IPS DF 4.7 (cell line): Measurements from ENCODE around the gene ARF1.

Source experiments
- DNase-seq: peaks from one replicate; pipeline ENCODE4 v3.0.0-alpha.2; 2013; ENCODE audit warnings: low spot score; ENCODE audit errors: extremely low read depth

Gene ARF1

DNA sequence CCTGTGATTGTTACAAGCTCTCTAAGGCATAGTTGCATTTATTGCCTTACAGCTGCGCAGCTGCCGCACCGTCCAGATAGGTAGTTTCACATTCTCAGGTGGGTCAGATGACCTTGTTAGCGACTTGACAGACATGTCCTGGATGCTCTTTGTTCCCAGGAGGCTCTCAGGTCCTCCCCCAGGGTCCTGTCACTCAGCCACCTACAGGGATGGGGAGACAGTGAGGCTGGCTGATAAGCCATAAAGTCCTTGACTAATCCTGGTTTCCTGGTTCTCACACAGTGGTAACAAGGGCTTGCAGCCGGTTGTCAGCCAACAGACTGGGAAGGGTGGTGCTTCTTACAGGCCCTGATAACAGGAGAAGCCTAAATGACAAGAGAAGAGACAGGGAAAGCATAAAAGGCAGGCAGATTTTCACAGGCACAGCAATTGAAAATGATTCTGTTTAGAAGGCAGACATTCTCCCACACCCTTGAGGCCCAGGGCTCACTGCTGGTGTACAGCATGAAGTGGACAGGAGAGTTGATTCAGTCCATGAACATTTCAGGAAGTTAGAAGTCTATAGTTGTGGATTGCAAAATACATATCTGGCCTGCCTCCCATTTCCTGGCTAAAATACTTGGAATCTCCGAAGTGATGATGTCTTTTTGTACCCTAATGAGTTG is 2.9 kb downstream of the ARF1 start:
- no peak for DNase-seq

DNA sequence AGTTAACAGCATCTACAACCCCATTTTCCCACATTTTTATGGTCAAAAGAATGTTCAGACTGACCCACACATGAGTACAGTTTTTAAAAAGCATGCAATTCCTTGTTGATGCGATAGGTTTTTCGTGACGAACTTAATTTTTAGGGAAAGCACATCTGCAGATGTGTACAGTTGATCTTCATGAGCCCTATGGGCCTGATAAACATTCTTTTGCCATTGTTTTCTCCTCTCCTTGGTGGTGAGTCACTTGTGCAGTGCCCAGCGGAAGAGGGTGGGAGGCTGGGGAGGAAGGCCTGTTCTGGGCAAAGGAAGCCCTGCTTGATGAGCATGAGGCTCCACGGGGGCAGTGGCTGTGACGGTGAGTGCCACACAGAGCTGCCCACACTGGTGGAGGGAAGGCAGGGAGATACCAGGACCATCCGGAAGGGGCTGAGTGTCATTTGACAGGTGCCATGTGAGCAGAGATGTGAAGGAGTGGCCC is 5.3 kb downstream of the ARF1 start:
- DNase-seq = no peak

DNA sequence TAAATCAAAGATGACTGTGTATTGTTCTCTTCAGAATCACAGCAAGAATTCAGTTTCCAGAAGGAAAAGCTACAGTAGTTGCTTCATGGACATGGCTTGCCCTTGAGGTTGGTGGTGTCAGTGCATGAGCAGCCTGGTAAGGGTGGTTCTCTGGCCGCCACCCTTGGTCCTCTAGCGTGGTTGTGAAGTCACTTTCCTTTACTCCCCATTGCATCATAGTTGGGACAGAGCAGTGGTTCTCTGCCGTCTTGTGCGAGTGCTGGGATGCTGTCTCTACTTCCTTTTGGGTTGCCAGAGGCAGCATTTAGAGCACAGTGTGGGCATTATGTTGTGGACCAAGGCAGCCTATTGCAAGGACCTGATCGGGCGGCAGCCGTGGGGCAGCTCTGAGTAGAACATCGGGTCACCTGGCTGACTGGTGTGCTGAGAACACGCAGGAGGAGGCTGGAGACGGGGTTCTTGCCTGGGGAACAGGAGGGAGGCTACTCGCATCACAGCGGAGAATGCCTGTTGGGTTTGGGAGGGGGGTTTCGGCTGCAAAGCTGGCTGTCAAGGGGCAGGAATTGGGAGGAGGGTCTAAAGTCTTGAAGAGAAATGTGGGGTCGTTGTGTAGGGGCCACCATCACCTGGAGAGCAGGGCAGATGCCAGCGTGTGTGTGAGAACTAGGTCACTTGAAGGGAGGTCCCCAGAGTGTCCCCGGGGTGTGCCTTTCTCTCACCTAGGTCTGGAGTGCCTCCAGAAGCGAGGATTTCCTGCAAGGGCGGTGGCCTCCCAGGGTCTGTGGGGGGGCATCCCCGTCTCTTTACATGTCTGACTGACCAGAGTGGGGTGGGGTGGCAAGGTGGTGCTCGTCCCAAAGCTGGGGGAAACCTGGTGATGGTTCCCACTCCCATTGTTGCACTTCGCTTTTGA is 6.3 kb downstream of the ARF1 start:
- no peak for DNase-seq

DNA sequence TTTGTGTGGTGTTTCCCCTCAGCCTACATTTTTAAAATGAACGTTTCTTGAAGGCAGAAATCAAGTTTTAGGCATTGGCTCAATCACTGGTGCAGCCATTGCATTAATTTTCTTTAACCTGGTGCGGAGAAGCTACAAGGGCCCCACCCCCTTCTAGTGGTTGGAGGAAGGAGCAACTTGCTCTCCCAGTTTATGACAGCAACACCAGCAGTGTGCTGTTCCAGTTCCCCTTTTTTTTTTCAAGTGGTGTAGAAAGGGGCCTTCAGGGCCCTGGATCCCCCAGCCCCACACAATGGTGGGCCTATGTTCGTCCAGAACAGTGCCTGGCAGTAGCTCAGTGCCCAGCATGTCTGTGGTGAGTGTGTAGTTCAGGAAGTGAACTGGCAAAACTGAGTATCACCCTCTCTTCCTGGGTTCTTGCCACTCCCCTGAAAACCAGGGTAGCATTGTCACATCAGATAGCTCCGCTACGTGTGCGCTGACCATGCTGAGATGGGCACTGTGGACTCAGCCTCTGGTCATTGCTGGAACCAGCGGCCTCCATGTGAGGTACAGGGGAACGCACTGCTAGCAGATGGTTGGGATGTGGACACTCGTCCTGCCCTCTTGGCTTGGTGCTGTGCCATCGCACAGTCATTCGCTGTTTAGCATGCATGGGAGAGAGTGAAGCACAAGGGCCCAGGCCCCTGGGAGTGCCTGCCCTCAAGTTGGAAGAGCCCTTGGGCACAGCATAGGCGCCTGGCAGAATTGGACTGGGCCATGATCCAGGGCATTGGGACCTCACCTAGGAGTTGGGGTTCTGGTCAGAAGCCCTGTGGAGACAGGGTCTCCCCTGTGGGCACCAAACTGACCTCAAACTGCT is 7.2 kb downstream of the ARF1 start:
- DNase-seq = no peak

DNA sequence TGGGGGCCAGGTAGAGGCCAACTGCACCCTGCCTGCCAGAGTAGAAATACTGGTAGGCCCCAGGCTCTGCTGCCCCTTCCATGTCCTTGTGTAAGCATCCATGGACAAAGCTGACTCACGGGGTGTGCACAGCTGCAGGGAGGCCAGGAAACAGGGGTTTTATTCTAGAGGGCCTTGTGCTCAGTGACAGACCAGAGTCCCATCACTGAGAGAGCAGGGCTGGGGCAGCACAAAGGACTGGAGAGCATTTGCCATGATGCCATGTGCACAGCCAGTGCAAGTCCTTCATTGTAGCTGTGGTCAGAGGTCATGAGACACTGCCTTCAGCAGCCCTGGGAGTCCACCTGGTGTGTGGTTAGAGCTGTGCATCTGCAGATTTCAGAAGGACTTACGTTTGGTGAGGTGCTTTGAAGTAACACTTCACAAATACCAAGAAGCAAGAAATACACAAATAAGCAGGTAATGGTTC is 8.1 kb downstream of the ARF1 start:
- DNase-seq = no peak

DNA sequence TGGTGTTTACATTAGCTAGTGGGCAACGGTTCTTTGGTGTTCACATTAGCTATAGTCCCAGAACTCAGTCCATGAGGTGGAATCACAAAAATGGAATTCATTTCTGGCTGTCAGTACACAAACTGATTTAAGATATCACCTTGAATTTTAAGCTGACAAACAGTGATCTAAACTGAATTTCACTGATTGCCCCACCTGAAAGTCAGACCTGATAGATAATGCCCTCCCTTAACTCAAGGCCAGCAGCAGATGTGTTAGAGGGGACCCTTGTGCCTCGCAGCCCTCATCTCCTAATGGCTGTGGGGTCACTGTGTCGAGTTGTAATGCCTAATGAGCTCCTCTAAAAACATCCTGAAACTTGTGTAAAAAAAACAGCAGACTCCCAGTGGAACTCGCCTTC is 8.6 kb downstream of the ARF1 start:
- DNase-seq = no peak

DNA sequence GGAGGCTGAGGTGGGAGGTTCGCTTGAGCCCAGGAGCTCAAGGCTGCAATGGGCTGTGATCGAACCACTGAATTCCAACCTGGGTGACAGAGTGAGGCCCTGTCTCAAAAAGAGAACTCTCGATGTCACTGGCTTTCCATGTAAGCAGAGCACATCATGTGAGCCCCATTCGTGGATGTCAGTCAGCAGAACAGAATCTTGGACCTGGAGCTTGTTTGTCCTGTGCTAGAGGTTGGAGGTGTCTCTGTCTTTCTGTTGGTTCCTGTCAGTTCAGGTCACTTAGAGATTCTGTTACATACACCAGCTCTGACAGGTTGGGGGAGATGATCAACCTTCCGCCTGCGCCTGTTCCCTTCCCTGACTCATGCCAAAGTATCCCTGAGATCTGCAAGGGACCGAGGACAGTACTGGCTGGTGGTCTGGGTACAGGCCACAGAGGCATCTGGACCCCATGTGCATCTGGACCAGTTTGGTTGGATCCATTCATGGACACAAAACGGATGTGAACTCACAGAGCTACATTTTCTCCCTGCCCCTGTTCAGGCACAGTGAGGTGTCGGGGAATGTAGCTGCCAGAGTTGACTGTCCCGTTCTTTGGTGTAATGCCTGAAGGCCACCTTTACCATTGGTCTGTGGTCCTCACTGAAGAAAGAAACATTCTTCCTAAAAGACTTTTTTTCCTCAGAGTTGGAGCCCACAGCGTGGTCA is 10.0 kb downstream of the ARF1 start:
- no peak for DNase-seq

DNA sequence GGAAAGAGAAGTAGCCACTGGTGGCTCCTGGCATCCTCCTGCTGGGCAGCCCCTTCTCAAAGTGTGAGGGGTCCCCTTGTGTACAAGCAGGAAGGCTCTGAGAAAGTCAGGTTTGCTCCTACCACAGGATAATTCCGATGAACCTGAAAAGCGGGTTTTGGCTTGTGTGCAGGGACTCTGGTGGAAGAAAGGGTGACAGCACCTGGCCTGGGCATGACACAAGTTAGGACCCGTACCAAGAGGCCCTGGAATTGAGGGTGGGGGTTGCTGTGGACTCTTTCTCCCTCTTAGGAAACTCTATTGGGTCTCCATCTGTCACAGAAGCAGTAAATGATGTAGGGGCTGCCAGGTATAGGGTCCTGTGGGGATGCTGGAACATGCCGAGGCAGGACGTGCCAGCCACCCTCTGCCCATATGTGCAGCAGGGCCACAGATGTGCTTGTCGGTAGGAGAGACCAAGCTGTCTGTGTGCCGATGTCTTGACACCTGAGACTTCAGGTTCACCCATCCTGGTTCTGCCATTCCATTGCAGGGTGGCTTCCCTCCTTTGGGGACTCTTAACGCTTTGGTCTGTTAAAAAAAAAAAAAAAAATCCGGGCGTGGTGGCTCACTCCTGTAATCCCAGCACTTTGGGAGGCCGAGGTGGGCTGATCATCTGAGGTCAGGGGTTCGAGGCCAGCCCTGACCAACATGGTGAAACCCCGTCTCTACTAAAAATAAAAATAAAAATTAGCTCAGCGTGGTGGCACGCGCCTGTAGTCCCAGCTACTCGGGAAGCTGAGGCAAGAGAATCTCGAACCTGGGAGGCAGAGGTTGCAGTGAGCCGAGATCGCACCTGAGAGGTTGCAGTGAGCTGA is 10.8 kb downstream of the ARF1 start:
- DNase-seq = no peak

DNA sequence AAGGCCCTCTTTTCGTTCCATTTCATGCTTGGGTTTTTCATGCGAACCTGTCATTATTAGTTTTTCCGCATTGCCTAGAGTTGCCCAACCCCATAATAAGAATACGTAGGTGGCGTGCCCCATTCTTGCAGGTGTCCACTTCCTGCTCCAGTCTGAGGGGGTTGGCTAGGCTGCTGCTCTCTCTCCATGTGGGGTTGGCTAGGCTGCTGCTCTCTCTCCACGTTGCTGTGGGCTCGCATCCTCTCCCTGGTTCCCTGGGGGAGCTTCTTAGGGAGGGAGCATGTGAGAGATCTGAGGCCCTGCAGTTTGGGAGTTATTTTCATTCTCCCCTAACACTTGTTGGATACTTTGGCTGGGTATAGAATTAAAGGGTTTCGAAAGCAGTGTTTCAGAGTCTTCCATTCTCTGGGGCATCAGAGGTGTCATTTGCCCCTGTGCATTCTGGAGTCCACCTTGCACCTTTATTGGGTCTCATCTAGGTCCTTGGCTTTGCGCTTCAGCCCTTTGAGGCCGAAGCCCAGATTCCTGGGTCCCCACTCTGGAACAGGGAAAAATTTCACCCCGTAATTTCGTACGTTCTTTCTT is 12.0 kb downstream of the ARF1 start:
- no peak for DNase-seq

DNA sequence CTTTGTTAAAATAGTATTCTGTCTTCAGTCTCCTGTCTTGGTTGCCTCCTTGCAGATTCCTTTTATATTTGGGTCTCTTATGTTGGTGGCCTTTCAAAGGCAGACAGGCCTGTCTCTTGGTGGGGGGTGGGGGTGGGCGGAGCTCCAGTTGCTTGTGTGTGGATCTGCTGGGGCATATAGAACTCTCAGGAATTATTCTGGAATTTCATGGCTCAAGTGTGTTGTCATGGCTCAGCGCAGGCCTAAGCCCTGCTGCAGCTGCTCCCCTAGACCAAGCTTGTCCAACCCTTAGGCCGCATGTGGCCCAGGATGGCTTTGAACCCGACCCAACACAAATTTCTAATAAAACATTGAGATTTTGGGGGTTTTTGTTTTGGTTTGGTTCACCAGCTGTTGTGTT is 12.7 kb downstream of the ARF1 start:
- DNase-seq = no peak

DNA sequence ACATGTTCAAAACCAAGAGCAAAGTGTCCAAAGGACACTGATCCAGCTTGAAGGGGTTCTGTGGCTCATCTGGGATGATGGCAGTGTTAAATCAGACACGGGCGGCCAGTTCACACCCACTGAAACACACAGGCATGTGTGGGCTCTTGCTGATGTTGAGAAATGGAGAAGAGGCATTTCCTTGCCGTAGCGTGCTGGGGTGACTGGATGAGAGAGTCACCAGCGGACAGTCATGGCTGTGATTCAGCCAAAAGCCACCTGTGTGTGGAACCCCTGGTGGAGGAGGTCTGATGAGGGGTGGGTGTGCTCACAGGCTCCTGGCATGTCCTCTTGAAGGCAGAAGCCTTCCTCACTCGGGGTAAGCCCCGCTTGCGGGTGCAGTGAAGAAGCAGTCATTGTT is 13.4 kb downstream of the ARF1 start:
- no peak for DNase-seq

DNA sequence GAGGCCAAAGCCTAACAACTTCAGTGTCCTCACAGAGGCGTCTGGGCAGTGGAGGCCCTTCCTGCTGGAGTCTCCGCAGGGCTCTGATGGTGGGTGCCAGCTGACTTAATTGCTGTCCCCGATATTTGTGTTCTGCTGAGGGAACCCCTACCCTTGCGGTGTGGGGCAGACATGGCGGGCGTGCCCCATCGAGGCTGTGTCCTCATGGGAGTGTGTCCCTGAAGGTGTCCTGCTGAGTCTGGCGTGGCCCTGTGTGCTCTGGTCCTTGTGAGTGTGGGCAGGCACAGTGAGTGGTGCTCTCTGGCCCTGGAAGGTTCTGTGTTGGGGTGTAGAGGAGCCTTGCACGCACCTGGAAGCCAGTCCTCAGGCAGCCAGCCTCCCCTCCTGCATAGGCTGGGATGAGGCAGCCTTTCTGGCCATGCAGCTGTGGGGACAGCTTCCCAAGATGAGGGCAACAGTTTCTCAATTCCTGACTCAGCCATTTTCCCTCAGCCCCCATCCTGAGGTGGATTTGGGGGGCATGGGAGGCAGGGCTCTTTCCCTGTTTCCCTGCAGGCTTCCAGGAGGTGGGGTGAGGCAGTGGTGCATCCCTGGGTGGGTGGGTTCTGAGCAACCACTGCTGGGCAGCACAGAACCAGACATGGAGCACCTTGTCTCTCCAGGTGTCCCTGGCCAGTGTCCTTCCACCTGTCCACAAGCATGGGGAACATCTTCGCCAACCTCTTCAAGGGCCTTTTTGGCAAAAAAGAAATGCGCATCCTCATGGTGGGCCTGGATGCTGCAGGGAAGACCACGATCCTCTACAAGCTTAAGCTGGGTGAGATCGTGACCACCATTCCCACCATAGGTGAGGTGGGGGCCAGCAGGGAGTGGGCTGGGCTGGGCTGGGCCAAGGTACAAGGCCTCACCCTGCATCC is 14.2 kb downstream of the ARF1 start:
- DNase-seq = no peak

DNA sequence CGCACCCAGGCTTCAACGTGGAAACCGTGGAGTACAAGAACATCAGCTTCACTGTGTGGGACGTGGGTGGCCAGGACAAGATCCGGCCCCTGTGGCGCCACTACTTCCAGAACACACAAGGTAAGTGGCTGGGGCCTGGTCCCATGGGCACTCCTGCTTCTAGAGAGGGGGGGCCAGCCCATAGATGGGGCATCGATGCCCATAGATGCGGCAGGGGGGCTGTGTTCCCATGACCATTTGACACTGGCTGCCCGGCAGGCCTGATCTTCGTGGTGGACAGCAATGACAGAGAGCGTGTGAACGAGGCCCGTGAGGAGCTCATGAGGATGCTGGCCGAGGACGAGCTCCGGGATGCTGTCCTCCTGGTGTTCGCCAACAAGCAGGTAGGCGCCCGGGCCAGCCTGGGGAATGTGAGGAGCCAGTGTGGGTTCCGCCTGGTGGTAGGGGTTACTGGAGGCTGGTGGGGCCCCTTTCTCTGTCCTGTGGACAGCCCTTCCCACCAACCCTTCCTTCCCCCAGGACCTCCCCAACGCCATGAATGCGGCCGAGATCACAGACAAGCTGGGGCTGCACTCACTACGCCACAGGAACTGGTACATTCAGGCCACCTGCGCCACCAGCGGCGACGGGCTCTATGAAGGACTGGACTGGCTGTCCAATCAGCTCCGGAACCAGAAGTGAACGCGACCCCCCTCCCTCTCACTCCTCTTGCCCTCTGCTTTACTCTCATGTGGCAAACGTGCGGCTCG is 15.0 kb downstream of the ARF1 start:
- DNase-seq = no peak

DNA sequence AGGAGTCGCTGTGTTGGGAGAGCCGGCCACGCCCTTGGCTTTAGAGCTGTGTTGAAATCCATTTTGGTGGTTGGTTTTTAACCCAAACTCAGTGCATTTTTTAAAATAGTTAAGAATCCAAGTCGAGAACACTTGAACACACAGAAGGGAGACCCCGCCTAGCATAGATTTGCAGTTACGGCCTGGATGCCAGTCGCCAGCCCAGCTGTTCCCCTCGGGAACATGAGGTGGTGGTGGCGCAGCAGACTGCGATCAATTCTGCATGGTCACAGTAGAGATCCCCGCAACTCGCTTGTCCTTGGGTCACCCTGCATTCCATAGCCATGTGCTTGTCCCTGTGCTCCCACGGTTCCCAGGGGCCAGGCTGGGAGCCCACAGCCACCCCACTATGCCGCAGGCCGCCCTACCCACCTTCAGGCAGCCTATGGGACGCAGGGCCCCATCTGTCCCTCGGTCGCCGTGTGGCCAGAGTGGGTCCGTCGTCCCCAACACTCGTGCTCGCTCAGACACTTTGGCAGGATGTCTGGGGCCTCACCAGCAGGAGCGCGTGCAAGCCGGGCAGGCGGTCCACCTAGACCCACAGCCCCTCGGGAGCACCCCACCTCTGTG is 15.9 kb downstream of the ARF1 start:
- DNase-seq = no peak

DNA sequence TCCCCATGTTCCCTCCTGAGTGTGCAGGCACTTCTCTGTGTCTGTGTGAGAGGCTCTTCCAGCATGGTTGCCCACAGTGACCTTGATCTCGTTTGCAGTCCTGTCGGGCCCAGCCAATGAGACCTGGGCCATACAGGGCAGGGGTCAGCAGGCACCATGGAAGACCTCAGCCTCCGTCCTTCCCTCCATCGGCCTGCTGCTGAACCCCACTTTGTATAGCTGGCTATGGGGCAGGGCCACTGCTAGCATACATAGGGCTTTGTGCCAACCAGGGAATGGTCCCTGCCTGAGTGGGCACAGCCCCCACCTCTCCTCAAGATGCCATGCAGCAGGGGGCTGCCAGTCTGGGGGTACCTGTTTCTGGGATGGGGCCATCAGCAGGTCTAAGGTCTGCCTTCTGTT is 16.8 kb downstream of the ARF1 start:
- no peak for DNase-seq

DNA sequence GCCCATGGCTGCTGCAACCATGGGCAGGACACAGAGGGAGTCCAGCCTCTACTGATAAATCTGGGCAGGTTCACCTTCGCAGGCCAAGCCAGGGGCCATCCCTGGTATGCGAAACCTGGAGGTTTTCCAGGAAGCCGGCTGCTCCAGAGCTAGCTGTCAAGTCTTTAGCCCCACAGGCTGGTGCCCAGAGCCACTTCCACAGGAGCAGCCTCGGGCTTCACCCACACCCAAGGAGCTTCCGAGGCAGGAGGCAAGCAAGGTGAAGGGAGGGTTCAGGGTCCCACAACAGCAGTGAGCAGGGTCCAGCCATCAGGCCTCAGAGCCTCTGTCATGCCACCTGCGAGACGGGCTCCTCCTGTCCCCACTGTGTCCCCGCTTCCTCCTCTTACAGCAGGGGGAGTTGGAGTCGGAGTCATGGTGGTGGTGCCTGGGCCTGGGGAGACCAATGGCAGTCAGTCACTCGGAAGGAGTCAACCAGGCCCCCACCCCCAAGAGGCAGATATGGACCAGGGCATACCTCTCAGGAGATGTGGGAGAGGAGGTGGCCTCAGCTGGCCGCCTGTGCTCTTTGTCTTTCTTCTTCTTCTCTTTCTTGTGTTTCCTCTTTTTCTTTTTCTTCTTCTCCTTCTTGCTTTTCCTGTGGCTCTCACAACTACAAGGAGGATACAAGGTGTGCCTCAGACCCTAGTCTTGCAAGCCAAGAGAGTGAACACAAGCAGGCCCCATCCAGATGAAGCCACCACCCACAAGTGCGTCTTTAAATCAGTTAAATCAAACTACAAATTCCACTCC is 18.5 kb downstream of the ARF1 start:
- no peak for DNase-seq

DNA sequence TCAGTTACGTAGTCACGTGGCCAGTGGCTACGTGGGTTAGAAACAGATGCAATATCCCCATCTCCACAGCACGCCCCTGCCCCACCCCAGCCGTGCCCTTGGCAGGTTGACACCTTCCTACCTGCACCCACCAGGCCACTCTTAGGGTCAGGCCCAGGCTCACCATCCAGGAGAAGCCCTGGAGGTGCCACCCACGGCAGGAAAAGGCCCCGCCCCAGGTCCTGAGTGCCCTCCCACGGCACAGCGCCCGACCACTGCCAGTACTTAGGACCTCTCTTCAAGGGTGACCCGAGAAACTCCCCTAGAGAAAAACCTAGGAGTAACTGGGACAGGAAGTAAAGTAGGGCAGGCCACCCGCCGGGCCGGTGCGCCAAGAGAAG is 19.1 kb downstream of the ARF1 start:
- DNase-seq = no peak
